Activated CD8-positive, alpha-beta memory T cell treated with anti-CD3 and anti-CD28 coated beads, Interleukin-2, amount 50 U/mL, for 24 hours (primary cell): ENCODE measurements around the gene MDGA2.
A peak's percentile ranks its signal among the peaks of the same experiment; 100 is the strongest.
"Not testable (repeated sequence)": the region's sequence is repeated elsewhere in the genome, so short reads cannot be mapped to it uniquely, and the experiment has no call there.

Source experiments
- DNase-seq: peaks from one replicate; pipeline ENCODE4 v3.0.0-alpha.2; 2020; ENCODE audit errors: extremely low read depth

The MDGA2 gene

GRCh38 chr14:47328376-47328775 lies 347.0 kb downstream of the MDGA2 start:
- DNase-seq, result no peak

GRCh38 chr14:47327336-47327735 lies 348.1 kb downstream of the MDGA2 start:
- no peak for DNase-seq

- no peak for DNase-seq
Observed at GRCh38 chr14:47322751-47323150, 352.7 kb downstream of the MDGA2 start.

- DNase-seq, result no peak
Observed at GRCh38 chr14:47302121-47302520, 373.3 kb downstream of the MDGA2 start.

GRCh38 chr14:47300796-47301195 lies 374.6 kb downstream of the MDGA2 start:
- no peak for DNase-seq

GRCh38 chr14:47297374-47297773 lies 378.0 kb downstream of the MDGA2 start:
- no peak for DNase-seq

- no peak for DNase-seq
Observed at GRCh38 chr14:47284283-47284682, 391.1 kb downstream of the MDGA2 start.

- not testable (repeated sequence) for DNase-seq
Observed at GRCh38 chr14:47281761-47282160, 393.6 kb downstream of the MDGA2 start.

GRCh38 chr14:47278233-47278842 lies 397.1 kb downstream of the MDGA2 start:
- DNase-seq, result peak; percentile 3

- DNase-seq, result no peak
Observed at GRCh38 chr14:47277703-47278102, 397.7 kb downstream of the MDGA2 start.

GRCh38 chr14:47276931-47277330 lies 398.5 kb downstream of the MDGA2 start:
- DNase-seq, result no peak

GRCh38 chr14:47273939-47274338 lies 401.5 kb downstream of the MDGA2 start:
- DNase-seq, result no peak

GRCh38 chr14:47270715-47271114 lies 404.7 kb downstream of the MDGA2 start:
- DNase-seq, result no peak

GRCh38 chr14:47269756-47270492 lies 405.5 kb downstream of the MDGA2 start:
- DNase-seq, result no peak

GRCh38 chr14:47264842-47265241 lies 410.6 kb downstream of the MDGA2 start:
- DNase-seq, result no peak

GRCh38 chr14:47262801-47263200 lies 412.6 kb downstream of the MDGA2 start:
- no peak for DNase-seq

- DNase-seq, result no peak
Observed at GRCh38 chr14:47261350-47261749, 414.1 kb downstream of the MDGA2 start.

GRCh38 chr14:47259796-47260195 lies 415.6 kb downstream of the MDGA2 start:
- no peak for DNase-seq

GRCh38 chr14:47257013-47257412 lies 418.4 kb downstream of the MDGA2 start:
- no peak for DNase-seq

GRCh38 chr14:47252802-47253201 lies 422.6 kb downstream of the MDGA2 start:
- DNase-seq, result no peak

- DNase-seq, result no peak
Observed at GRCh38 chr14:47246367-47246766, 429.0 kb downstream of the MDGA2 start.

GRCh38 chr14:47242579-47242978 lies 432.8 kb downstream of the MDGA2 start:
- not testable (repeated sequence) for DNase-seq

GRCh38 chr14:47240748-47241437 lies 434.5 kb downstream of the MDGA2 start:
- DNase-seq, result no peak
